Measurements from ENCODE around the gene TSHZ1. TPM values are rescaled to one million over a fixed set of nuclear protein-coding genes. Genes with fewer than 3 reads are reported as not detected.

The TSHZ1 gene
- total and polyA plus RNA-seq, 7 donors = 2.0 to 10.5 (median 9.7) TPM

DNA sequence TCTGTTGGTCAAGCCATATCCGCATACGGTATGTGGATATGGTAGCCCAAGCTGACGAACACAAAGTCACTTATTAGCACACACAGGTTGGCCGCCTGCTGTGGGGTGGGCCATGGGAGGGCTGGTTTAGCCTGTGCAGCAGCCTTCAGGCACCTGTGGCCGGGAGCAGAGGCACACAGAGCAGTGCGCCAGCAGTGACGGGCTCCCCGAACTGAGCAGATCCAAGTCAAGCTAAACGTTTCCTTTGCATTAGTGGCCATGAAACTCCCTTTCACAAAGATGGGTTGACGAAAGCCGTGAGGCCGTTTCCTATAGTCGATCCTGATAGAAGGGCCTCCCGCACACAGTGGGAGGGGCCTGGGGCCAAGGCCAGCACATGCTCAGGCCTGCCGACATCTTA lies 72.1 kb downstream of the TSHZ1 start:
- WGBS, 3 donors = 95 to 96% (median 96%) methylated on average over 15 of the region's 15 CpGs
- TF ChIP-seq, protein P1, sequence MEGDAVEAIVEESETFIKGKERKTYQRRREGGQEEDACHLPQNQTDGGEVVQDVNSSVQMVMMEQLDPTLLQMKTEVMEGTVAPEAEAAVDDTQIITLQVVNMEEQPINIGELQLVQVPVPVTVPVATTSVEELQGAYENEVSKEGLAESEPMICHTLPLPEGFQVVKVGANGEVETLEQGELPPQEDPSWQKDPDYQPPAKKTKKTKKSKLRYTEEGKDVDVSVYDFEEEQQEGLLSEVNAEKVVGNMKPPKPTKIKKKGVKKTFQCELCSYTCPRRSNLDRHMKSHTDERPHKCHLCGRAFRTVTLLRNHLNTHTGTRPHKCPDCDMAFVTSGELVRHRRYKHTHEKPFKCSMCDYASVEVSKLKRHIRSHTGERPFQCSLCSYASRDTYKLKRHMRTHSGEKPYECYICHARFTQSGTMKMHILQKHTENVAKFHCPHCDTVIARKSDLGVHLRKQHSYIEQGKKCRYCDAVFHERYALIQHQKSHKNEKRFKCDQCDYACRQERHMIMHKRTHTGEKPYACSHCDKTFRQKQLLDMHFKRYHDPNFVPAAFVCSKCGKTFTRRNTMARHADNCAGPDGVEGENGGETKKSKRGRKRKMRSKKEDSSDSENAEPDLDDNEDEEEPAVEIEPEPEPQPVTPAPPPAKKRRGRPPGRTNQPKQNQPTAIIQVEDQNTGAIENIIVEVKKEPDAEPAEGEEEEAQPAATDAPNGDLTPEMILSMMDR (IDR thresholded peaks at IDR 0.05) = no peak
- no peak overlapping the region for H3K4me3 ChIP-seq
- DNase-seq = no peak
- H3K36me3 ChIP-seq (ENCODE audit: insufficient read depth in 1 of 2, low read depth in 1 of 2) = peaks cover 0 to 26% of the 10 kb centered on the region in 2 donors
- no peaks in the 10 kb centered on the region for H3K9me3 ChIP-seq
- H3K4me1 ChIP-seq = peaks cover 7% of the 10 kb centered on the region
- ATAC-seq = no peak
- H3K27ac ChIP-seq = no peak overlapping the region
- intact Hi-C loops (cut with DNase I) = no loop called here
- H3K27me3 ChIP-seq (ENCODE audit: insufficient read depth in 3 of 3, low read length in 2 of 3) = no peaks in the 10 kb centered on the region

DNA sequence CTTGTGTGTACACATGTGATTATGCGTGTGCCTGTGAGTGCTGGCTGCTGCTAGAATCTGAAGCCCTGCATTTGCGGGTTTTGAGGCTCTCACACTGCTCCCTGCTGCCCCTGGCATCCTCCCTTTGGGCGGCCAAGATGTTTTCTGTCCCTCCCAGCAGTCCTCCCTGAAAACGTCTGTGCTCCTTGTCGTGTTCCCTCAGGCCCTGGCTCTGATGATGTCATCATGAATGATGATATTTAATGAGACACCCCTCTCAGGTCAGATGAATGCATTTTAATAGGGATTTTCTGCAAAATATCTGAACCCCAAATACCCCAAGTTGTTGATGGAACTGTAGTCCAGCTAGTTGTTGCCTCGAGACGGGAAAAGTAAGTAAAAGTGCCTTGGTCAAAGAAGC lies 73.1 kb downstream of the TSHZ1 start:
- 86 to 91% (median 90%) methylated on average over 7 of the region's 7 CpGs for WGBS, 3 donors
- Histone ChIP-seq H3K4me1 (peaks cover 4% of the 10 kb centered on the region), H3K9me3 (no peaks in the 10 kb centered on the region), H3K36me3 (ENCODE audit: insufficient read depth in 1 of 2, low read depth in 1 of 2) (peaks cover 0 to 33% of the 10 kb centered on the region in 2 donors), H3K27ac (no peak overlapping the region), H3K27me3 (ENCODE audit: insufficient read depth in 3 of 3, low read length in 2 of 3) (no peaks in the 10 kb centered on the region), H3K4me3 (no peak overlapping the region)
- no peak for DNase-seq
- intact Hi-C loops (cut with DNase I) = no loop called here
- ATAC-seq = no peak
- TF ChIP-seq, protein P1 (IDR thresholded peaks at IDR 0.05) = no peak

DNA sequence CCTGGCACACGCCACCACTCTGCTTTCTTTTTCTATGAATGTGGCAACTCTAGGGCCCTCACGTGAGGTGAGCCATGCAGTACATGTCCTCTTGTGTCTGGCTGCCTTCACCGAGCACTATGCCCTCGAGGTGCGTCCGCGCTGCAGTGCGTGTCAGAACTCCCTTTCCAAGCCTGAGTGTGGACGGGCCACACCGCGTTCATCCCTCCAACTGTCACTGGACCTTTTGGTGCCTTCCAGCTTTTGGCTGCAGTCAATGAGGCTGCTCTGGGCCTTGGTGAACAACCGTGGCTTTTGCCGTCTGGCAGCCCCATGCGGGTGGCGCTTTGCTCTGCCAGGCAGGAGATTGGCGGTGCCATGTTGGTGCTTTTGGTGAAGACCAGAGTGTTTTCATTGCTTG lies 74.0 kb downstream of the TSHZ1 start:
- intact Hi-C loops (cut with DNase I) = no loop called here
- H3K27me3 ChIP-seq (ENCODE audit: insufficient read depth in 3 of 3, low read length in 2 of 3) = no peaks in the 10 kb centered on the region
- H3K36me3 ChIP-seq (ENCODE audit: insufficient read depth in 1 of 2, low read depth in 1 of 2) = peaks cover 0 to 40% of the 10 kb centered on the region in 2 donors
- H3K4me3 ChIP-seq = no peak overlapping the region
- no peak for DNase-seq
- H3K27ac ChIP-seq = no peak overlapping the region
- no peaks in the 10 kb centered on the region for H3K9me3 ChIP-seq
- 97 to 98% (median 97%) methylated on average over 16 of the region's 16 CpGs for WGBS, 3 donors
- no peak for ATAC-seq
- H3K4me1 ChIP-seq = peaks cover 4% of the 10 kb centered on the region
- TF ChIP-seq, protein P1 (IDR thresholded peaks at IDR 0.05) = no peak

DNA sequence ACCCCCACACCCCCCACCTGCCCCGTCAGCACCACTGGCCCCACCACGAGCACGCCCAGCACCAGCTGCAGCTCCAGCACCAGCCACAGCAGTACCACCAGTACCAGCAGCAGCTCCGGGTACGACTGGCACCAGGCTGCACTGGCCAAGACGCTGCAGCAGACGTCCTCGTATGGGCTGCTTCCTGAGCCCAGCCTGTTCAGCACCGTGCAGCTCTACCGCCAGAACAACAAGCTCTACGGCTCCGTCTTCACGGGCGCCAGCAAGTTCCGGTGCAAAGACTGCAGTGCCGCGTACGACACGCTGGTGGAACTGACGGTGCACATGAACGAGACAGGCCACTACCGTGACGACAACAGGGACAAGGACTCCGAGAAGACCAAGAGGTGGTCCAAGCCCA lies 75.3 kb downstream of the TSHZ1 start:
- Histone ChIP-seq H3K4me1 (no peaks in the 10 kb centered on the region), H3K9me3 (no peaks in the 10 kb centered on the region), H3K36me3 (ENCODE audit: insufficient read depth in 1 of 2, low read depth in 1 of 2) (peaks cover 0 to 44% of the 10 kb centered on the region in 2 donors), H3K27ac (no peak overlapping the region), H3K27me3 (ENCODE audit: insufficient read depth in 3 of 3, low read length in 2 of 3) (no peaks in the 10 kb centered on the region), H3K4me3 (no peak overlapping the region)
- WGBS, 3 donors = 97 to 98% (median 98%) methylated on average over 24 of the region's 24 CpGs
- no peak for ATAC-seq
- intact Hi-C loops (cut with DNase I) = no loop called here
- TF ChIP-seq, protein P1 (IDR thresholded peaks at IDR 0.05) = no peak
- DNase-seq = no peak

DNA sequence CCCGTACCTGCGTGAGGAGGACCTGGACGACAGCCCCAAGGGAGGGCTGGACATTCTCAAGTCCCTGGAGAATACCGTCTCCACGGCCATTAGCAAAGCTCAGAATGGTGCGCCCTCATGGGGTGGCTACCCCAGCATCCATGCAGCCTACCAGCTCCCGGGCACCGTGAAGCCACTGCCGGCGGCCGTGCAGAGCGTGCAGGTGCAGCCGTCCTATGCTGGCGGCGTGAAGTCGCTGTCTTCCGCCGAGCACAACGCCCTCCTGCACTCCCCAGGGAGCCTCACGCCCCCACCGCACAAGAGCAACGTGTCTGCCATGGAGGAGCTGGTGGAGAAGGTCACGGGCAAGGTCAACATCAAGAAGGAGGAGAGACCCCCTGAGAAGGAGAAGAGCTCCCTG lies 76.4 kb downstream of the TSHZ1 start:
- ATAC-seq = no peak
- intact Hi-C loops (cut with DNase I) = no loop called here
- peaks cover 0 to 44% of the 10 kb centered on the region in 2 donors for H3K36me3 ChIP-seq (ENCODE audit: insufficient read depth in 1 of 2, low read depth in 1 of 2)
- H3K27me3 ChIP-seq (ENCODE audit: insufficient read depth in 3 of 3, low read length in 2 of 3) = no peaks in the 10 kb centered on the region
- H3K27ac ChIP-seq = no peak overlapping the region
- no peaks in the 10 kb centered on the region for H3K9me3 ChIP-seq
- H3K4me1 ChIP-seq = no peaks in the 10 kb centered on the region
- TF ChIP-seq, protein P1 (IDR thresholded peaks at IDR 0.05) = no peak
- no peak overlapping the region for H3K4me3 ChIP-seq
- 97 to 99% (median 99%) methylated on average over 23 of the region's 23 CpGs for WGBS, 3 donors
- no peak for DNase-seq

All from psoas muscle (tissue), 8 donors.